ENCODE measurements around the gene BCL7A. TPM values are rescaled to one million over a fixed set of nuclear protein-coding genes. Genes with fewer than 3 reads are reported as not detected.

BCL7A gene
- total and polyA plus RNA-seq, 10 of the 15 experiments (the other 5 are each of a cell fraction or from before 2014, with no cell fraction given): 0.37 to 17.2 (median 11.7) TPM

- Histone ChIP-seq H3K27me3 (replicated peaks in 1 of 2; ENCODE audit: control insufficient read depth in 2 of 2, insufficient read depth in 2 of 2, low read length in 1 of 2) (no peaks in the 10 kb centered on the region), H3K9me3 (replicated peaks; ENCODE audit: control insufficient read depth, insufficient read depth, low read length) (no peaks in the 10 kb centered on the region), H3K9ac (ENCODE audit: control insufficient read depth, insufficient read depth, low read length) (no peak overlapping the region), H3K36me3 (ENCODE audit: control insufficient read depth in 2 of 2, insufficient read depth in 2 of 2, low read length in 1 of 2) (peaks cover 0 to 2% of the 10 kb centered on the region in 2 experiments; a peak in 1 of 4 replicates), H3K4me2 (ENCODE audit: control insufficient read depth, insufficient read depth) (no peak overlapping the region), H3K4me3 (no peak overlapping the region), H4K20me1 (ENCODE audit: control insufficient read depth, insufficient read depth) (no peaks in the 10 kb centered on the region), H3K27ac (ENCODE audit: control insufficient read depth, insufficient read depth) (no peak overlapping the region), H2AFZ (ENCODE audit: control insufficient read depth, low read depth, low read length) (no peak overlapping the region), H3K4me1 (ENCODE audit: control insufficient read depth, insufficient read depth, low read length) (no peaks in the 10 kb centered on the region), H3K79me2 (ENCODE audit: control insufficient read depth, insufficient read depth, low read length) (no peaks in the 10 kb centered on the region)
- ChIA-PET CTCF (interaction anchor here (1.0 kb wide), 1 partner anchor 63 kb away, joined by 3 read pairs; no protein-coding TSS in a partner anchor), RAD21 (ENCODE audit: unreplicated experiment) (no interaction called here), SMC1A (ENCODE audit: uncharacterized antibody, unreplicated experiment) (no interaction called here), POLR2A (no interaction called here)
- in situ Hi-C loops (cut with MboI): loop anchor here (5.0 kb wide), 2 partner anchors 63 to 133 kb away; no protein-coding TSS in a partner anchor
- no peak for TF ChIP-seq CBFB (IDR thresholded peaks at IDR 0.05; ENCODE audit: low read depth)
- no peak for ATAC-seq
- intact Hi-C loops (cut with micrococcal nuclease; ENCODE audit: unreplicated experiment): no loop called here
- 88% methylated on average over 28 of the region's 28 CpGs for WGBS (ENCODE audit: insufficient coverage, insufficient replicate concordance, low lambda C conversion rate, missing lambda C conversion rate)
- DNase-seq (ENCODE audit: low read depth, low spot score): no peak
- FAIRE-seq: no peak
- no TSS peak for BruUV-seq (replicated peaks)
Observed at GRCh38 chr12:122059203-122059960, 37.7 kb downstream of the BCL7A start.

- ATAC-seq (no peak), DNase-seq (ENCODE audit: low read depth, low spot score) (no peak), FAIRE-seq (no peak)
- no peaks in the 10 kb centered on the region for H3K9me3 ChIP-seq (replicated peaks; ENCODE audit: control insufficient read depth, insufficient read depth, low read length)
- no peak overlapping the region for H2AFZ ChIP-seq (ENCODE audit: control insufficient read depth, low read depth, low read length)
- POLR2A ChIA-PET: no interaction called here
- no peak overlapping the region for H3K4me2 ChIP-seq (ENCODE audit: control insufficient read depth, insufficient read depth)
- CTCF ChIA-PET: interaction anchor here (1.0 kb wide), 1 partner anchor 63 kb away, joined by 3 read pairs; no protein-coding TSS in a partner anchor
- no peak overlapping the region for H3K4me3 ChIP-seq
- no peaks in the 10 kb centered on the region for H3K79me2 ChIP-seq (ENCODE audit: control insufficient read depth, insufficient read depth, low read length)
- SMC1A ChIA-PET (ENCODE audit: uncharacterized antibody, unreplicated experiment): no interaction called here
- RAD21 ChIA-PET (ENCODE audit: unreplicated experiment): no interaction called here
- in situ Hi-C loops (cut with MboI): no loop called here
- no TSS peak for BruUV-seq (replicated peaks)
- H3K27ac ChIP-seq (ENCODE audit: control insufficient read depth, insufficient read depth): no peak overlapping the region
- 93% methylated on average over 19 of the region's 22 CpGs for WGBS (ENCODE audit: insufficient coverage, insufficient replicate concordance, low lambda C conversion rate, missing lambda C conversion rate)
- H3K36me3 ChIP-seq (ENCODE audit: control insufficient read depth in 2 of 2, insufficient read depth in 2 of 2, low read length in 1 of 2): peaks cover 0 to 2% of the 10 kb centered on the region in 2 experiments; a peak in 1 of 4 replicates
- H4K20me1 ChIP-seq (ENCODE audit: control insufficient read depth, insufficient read depth): no peaks in the 10 kb centered on the region
- intact Hi-C loops (cut with micrococcal nuclease; ENCODE audit: unreplicated experiment): no loop called here
- H3K9ac ChIP-seq (ENCODE audit: control insufficient read depth, insufficient read depth, low read length): no peak overlapping the region
- no peaks in the 10 kb centered on the region for H3K27me3 ChIP-seq (replicated peaks in 1 of 2; ENCODE audit: control insufficient read depth in 2 of 2, insufficient read depth in 2 of 2, low read length in 1 of 2)
- H3K4me1 ChIP-seq (ENCODE audit: control insufficient read depth, insufficient read depth, low read length): 0 out of 2 replicates have a peak, but pooled peaks cover 3% of the 10 kb centered on the region
- TF ChIP-seq SUZ12 (IDR thresholded peaks at IDR 0.05; ENCODE audit: unreplicated experiment) (no peak), E4F1 (IDR thresholded peaks at IDR 0.05; ENCODE audit: borderline replicate concordance, partially characterized antibody) (no peak), IKZF2 (IDR thresholded peaks at IDR 0.05) (no peak), ZNF24 (IDR thresholded peaks at IDR 0.05) (no peak), CUX1 (IDR thresholded peaks at IDR 0.05; ENCODE audit: insufficient replicate concordance, low read depth, low read length) (no peak), GATAD2B (conservative IDR thresholded peaks at IDR 0.05; ENCODE audit: low read depth) (no peak)
Observed at GRCh38 chr12:122060081-122060501, 38.4 kb downstream of the BCL7A start.

Data from GM12878 (cell line).